ENCODE results near the gene TANK. TPM values are rescaled to one million over a fixed set of nuclear protein-coding genes. Genes with fewer than 3 reads are reported as not detected.

TANK gene
- total RNA-seq, 3 donors from 2014 or later (not counting 1 experiment from before 2014, with no cell fraction given) = 68.9 to 121 (median 76.1) TPM

DNA sequence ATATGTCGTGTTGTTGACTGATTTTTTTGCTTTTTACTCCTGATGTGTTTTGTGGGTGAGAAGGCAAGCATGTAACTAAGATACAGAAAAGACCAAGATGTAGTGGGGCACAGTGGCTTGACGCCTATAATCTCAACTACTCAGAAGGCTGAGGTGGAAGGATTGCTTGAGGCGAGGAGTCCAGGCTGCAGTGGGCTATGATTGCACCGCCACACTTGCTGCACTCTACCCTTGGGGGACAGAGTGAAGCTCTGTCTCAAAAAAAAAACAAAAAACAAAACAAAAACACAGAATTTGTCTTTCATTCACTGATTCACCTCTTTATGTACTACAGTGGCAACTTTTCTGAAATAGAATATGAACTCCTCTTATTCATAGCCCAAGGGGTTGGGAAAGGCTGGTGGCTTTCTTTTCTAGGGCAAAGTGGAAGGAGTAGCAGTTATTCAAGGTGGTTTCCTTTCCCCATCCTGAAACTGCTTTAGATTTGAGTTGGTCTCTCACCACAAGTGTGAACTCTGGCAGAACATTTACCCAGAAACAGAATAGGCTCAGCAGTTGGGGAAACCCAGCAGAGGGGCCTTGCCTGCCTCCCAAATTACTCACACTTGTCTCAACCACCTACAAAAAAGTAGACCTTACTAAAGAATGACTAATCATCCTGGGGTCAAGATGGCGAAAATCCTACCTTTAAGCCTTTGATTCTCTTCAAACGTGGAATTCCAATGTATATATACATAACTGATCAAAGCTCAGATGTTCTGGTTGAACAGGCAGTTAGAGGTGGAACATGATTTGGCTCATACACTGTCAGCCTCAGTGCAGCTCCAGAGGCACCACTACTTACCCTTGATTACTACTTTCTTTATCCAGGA is 6.5 kb downstream of the TANK start:
- H3K4me3 Mint-ChIP-seq = peak overlapping the region; percentile 50
- H3K9me3 ChIP-seq (ENCODE audit: control insufficient read depth, insufficient read depth, low read length) = no peaks in the 10 kb centered on the region
- H3K27ac Mint-ChIP-seq = peak overlapping the region; percentile 81 to 90
- 36% methylated on average over 5 of the region's 6 CpGs for WGBS (ENCODE audit: insufficient coverage)
- H3K4me3 ChIP-seq (ENCODE audit: low read length) = no peak overlapping the region
- H3K36me3 ChIP-seq (ENCODE audit: control insufficient read depth, insufficient read depth, low read length) = peaks cover 16% of the 10 kb centered on the region
- intact Hi-C loops (cut with micrococcal nuclease) = no loop called here
- peak in 1 of 2 donors; percentile 80 for DNase-seq
- peaks cover 63 to 69% of the 10 kb centered on the region in 2 donors for H3K4me1 Mint-ChIP-seq
- TF ChIP-seq, protein P1, sequence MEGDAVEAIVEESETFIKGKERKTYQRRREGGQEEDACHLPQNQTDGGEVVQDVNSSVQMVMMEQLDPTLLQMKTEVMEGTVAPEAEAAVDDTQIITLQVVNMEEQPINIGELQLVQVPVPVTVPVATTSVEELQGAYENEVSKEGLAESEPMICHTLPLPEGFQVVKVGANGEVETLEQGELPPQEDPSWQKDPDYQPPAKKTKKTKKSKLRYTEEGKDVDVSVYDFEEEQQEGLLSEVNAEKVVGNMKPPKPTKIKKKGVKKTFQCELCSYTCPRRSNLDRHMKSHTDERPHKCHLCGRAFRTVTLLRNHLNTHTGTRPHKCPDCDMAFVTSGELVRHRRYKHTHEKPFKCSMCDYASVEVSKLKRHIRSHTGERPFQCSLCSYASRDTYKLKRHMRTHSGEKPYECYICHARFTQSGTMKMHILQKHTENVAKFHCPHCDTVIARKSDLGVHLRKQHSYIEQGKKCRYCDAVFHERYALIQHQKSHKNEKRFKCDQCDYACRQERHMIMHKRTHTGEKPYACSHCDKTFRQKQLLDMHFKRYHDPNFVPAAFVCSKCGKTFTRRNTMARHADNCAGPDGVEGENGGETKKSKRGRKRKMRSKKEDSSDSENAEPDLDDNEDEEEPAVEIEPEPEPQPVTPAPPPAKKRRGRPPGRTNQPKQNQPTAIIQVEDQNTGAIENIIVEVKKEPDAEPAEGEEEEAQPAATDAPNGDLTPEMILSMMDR (IDR thresholded peaks at IDR 0.05) = no peak
- H3K9me3 Mint-ChIP-seq = no peaks in the 10 kb centered on the region
- peak overlapping the region; percentile 66 for H3K27ac ChIP-seq (ENCODE audit: low read length)
- ATAC-seq = peak; percentile 86 to 92 (median 88)
- H3K27me3 Mint-ChIP-seq (ENCODE audit: low read depth in 2 of 2) = no peaks in the 10 kb centered on the region
- no peaks in the 10 kb centered on the region for H3K27me3 ChIP-seq (ENCODE audit: control insufficient read depth, insufficient read depth, low read length)
- H3K4me1 ChIP-seq (ENCODE audit: control insufficient read depth, insufficient read depth, low read length) = peaks cover 20% of the 10 kb centered on the region
- H3K36me3 Mint-ChIP-seq = no peaks in the 10 kb centered on the region

DNA sequence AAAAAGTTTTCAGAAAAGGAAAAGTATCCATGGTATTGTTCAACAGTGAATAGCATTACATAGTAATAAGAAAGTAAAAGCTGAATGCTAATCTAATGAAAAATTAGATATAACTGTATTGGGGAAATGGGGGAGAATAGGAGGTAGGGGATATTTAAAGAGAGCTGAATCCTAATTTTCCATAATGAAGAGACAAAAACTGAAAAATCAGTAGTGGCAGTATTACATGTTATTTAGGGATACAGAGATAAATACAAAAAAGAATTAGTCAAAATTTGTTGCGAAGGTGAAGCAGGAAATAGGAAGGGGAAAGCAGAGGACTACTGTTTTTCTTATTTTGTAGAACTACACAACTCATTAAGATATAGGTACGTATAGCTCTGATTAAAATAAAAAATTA is 9.1 kb downstream of the TANK start:
- WGBS (ENCODE audit: insufficient coverage) = 67% methylated on average over 1 of the region's 2 CpGs
- no peaks in the 10 kb centered on the region for H3K36me3 Mint-ChIP-seq
- H3K27me3 Mint-ChIP-seq (ENCODE audit: low read depth in 2 of 2) = no peaks in the 10 kb centered on the region
- TF ChIP-seq, protein P1 (IDR thresholded peaks at IDR 0.05) = no peak
- Histone ChIP-seq H3K4me3 (ENCODE audit: low read length) (no peak overlapping the region), H3K9me3 (ENCODE audit: control insufficient read depth, insufficient read depth, low read length) (no peaks in the 10 kb centered on the region), H3K27ac (ENCODE audit: low read length) (no peak overlapping the region), H3K4me1 (ENCODE audit: control insufficient read depth, insufficient read depth, low read length) (peaks cover 20% of the 10 kb centered on the region), H3K27me3 (ENCODE audit: control insufficient read depth, insufficient read depth, low read length) (no peaks in the 10 kb centered on the region), H3K36me3 (ENCODE audit: control insufficient read depth, insufficient read depth, low read length) (peaks cover 3% of the 10 kb centered on the region)
- ATAC-seq (no peak), DNase-seq (no peak)
- intact Hi-C loops (cut with micrococcal nuclease) = no loop called here
- H3K27ac Mint-ChIP-seq = peak overlapping the region; percentile 81 to 90
- peak overlapping the region; percentile 21 for H3K4me3 Mint-ChIP-seq
- H3K9me3 Mint-ChIP-seq = no peaks in the 10 kb centered on the region
- H3K4me1 Mint-ChIP-seq = peaks cover 66 to 68% of the 10 kb centered on the region in 2 donors

GRCh38 chr2:161170377-161170776 is 10.1 kb downstream of the TANK start:
- TF ChIP-seq, protein P1 (IDR thresholded peaks at IDR 0.05) = no peak
- Histone ChIP-seq H3K9me3 (ENCODE audit: control insufficient read depth, insufficient read depth, low read length) (no peaks in the 10 kb centered on the region), H3K4me3 (ENCODE audit: low read length) (no peak overlapping the region), H3K27me3 (ENCODE audit: control insufficient read depth, insufficient read depth, low read length) (no peaks in the 10 kb centered on the region), H3K36me3 (ENCODE audit: control insufficient read depth, insufficient read depth, low read length) (no peaks in the 10 kb centered on the region), H3K27ac (ENCODE audit: low read length) (no peak overlapping the region), H3K4me1 (ENCODE audit: control insufficient read depth, insufficient read depth, low read length) (peaks cover 20% of the 10 kb centered on the region)
- no peak overlapping the region for H3K4me3 Mint-ChIP-seq
- no peak overlapping the region for H3K27ac Mint-ChIP-seq
- H3K9me3 Mint-ChIP-seq = no peaks in the 10 kb centered on the region
- WGBS (ENCODE audit: insufficient coverage) = 91% methylated on average over 3 of the region's 6 CpGs
- H3K27me3 Mint-ChIP-seq (ENCODE audit: low read depth in 2 of 2) = no peaks in the 10 kb centered on the region
- peaks cover 68 to 76% of the 10 kb centered on the region in 2 donors for H3K4me1 Mint-ChIP-seq
- ATAC-seq = no peak
- no peaks in the 10 kb centered on the region for H3K36me3 Mint-ChIP-seq
- intact Hi-C loops (cut with micrococcal nuclease) = no loop called here
- no peak for DNase-seq
